Prostate gland (tissue), 2 donors: ENCODE results near the gene CENPL. TPM values are rescaled to one million over a fixed set of nuclear protein-coding genes. Genes with fewer than 3 reads are reported as not detected.
"Not testable (repeated sequence)": the region's sequence is repeated elsewhere in the genome, so short reads cannot be mapped to it uniquely, and the experiment has no call there.

Source experiments
- DNase-seq: peaks from one replicate; pipeline ENCODE4 v3.0.0-alpha.2; 2019; ENCODE audit warnings: low spot score
- H3K27ac ChIP-seq, 2 donors: fragments of 200-600 bp; sonication (generic); 2 replicates each; pipeline ENCODE4 v1.5.1; 2017 to 2019
- H3K27me3 ChIP-seq: fragments of 200-600 bp; sonication (generic); replicated peaks from 2 replicates; pipeline ENCODE4 v1.5.1; 2019; ENCODE audit not compliant: insufficient read depth
- H3K36me3 ChIP-seq, 2 donors: fragments of 200-600 bp; sonication (generic); 1 replicate in 1 of 2; 2 replicates in 1 of 2; pipeline versions ENCODE4 v1.5.1 to v1.8.1; 2017 to 2019
- H3K4me1 ChIP-seq: fragments of 200-600 bp; sonication (generic); replicated peaks from 2 replicates; pipeline ENCODE4 v1.5.1; 2019
- H3K4me3 ChIP-seq, 2 donors: fragments of 200-600 bp; sonication (generic); 2 replicates each; pipeline ENCODE4 v1.5.1; 2017 to 2019
- H3K9me3 ChIP-seq: fragments of 200-600 bp; sonication (generic); 2 replicates; pipeline ENCODE4 v1.5.1; 2017
- POLR2A ChIP-seq: fragments of 450-650 bp; IDR thresholded peaks from one replicate; pipeline ENCODE4 v1.6.1; 2016; ENCODE audit warnings: antibody characterized with exemption, mild to moderate bottlenecking
- POLR2AphosphoS5 ChIP-seq: sonication (generic); formaldehyde crosslinking; IDR thresholded peaks from one replicate; pipeline ENCODE4 v1.6.1; 2017; ENCODE audit warnings: antibody characterized with exemption
- WGBS: methylation state at CpG from one replicate; pipeline ENCODE4 v1.1.5; 2018; 5-methylcytosine and 5-hydroxymethylcytosine counted together
- intact Hi-C: fragments of 100-400 bp; cut with DNase I; formaldehyde crosslinking; loops from one replicate; pipeline ENCODE4 v1.14.2; 2022
- total RNA-seq, 2 donors: library from RNA; depleted of rRNA; stranded (reverse); fragments of >200 nt; gene quantifications; one replicate each; pipeline ENCODE4 v1.1.0, GENCODE V29; 2016
- TF ChIP-seq, protein P1 (sequence below), 4 experiments: fragments of 200-600 bp in 2 of 4; fragments of 450-650 bp in 2 of 4; sonication (generic) in 2 of 4; IDR thresholded peaks; 1 replicate in 3 of 4; 2 replicates in 1 of 4; pipeline ENCODE4 v1.5.1; 2016 to 2019; ENCODE audit warnings: antibody characterized with exemption in 4 of 4, mild to moderate bottlenecking in 2 of 4, moderate library complexity in 2 of 4

The CENPL gene
- total RNA-seq, 2 donors from 2014 or later = 5.7 to 9.4 TPM

DNA sequence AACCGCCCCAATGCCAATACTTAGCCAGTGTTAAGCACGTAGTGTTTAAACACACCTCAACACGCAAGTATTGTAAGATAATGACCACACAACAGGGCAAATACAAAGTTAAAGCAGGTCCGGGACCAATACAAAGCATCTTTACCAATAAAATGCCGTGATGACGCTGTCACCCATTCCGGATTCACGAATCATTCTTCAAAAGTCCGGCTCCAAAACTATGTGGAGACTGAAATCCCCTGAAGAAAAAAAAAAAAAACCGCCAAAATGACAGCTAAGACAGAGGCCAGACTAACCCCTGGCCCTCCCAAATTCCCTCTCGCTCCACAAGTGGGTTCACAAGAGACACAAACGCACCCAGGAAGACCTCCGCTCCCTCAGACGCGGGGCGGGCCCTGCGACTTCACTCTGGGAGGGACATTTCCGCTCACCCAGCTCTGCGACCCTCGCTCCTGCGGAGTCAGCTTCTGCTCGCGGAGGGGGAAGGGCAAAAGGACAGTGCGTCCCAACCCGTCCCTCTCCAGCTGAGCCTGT is 835 bp downstream of the CENPL start:
- no peaks in the 10 kb centered on the region for H3K36me3 ChIP-seq
- under 1% methylated on average over 25 of the region's 25 CpGs for WGBS
- no peaks in the 10 kb centered on the region for H3K27me3 ChIP-seq
- no peaks in the 10 kb centered on the region for H3K4me1 ChIP-seq
- H3K4me3 ChIP-seq = peak overlapping the region; percentile 55 to 62
- peak overlapping the region; percentile 87 to 91 for H3K27ac ChIP-seq
- H3K9me3 ChIP-seq = no peaks in the 10 kb centered on the region
- no peak for DNase-seq
- intact Hi-C loops = loop anchor here (2.0 to 10.0 kb wide), 3 partner anchors 347 to 1079 kb away; partner anchors contain the start of gene PRDX6
- TF ChIP-seq POLR2AphosphoS5 = no peak
- TF ChIP-seq, protein P1, sequence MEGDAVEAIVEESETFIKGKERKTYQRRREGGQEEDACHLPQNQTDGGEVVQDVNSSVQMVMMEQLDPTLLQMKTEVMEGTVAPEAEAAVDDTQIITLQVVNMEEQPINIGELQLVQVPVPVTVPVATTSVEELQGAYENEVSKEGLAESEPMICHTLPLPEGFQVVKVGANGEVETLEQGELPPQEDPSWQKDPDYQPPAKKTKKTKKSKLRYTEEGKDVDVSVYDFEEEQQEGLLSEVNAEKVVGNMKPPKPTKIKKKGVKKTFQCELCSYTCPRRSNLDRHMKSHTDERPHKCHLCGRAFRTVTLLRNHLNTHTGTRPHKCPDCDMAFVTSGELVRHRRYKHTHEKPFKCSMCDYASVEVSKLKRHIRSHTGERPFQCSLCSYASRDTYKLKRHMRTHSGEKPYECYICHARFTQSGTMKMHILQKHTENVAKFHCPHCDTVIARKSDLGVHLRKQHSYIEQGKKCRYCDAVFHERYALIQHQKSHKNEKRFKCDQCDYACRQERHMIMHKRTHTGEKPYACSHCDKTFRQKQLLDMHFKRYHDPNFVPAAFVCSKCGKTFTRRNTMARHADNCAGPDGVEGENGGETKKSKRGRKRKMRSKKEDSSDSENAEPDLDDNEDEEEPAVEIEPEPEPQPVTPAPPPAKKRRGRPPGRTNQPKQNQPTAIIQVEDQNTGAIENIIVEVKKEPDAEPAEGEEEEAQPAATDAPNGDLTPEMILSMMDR (IDR thresholded peaks at IDR 0.05) = no peak
- TF ChIP-seq POLR2A = no peak

GRCh38 chr1:173821680-173822079 is 3.0 kb downstream of the CENPL start:
- 96% methylated on average over 4 of the region's 4 CpGs for WGBS
- intact Hi-C loops = loop anchor here (10.0 kb wide), 1 partner anchor 1077 kb away; no protein-coding TSS in a partner anchor
- no peak overlapping the region for H3K27ac ChIP-seq
- no peak overlapping the region for H3K4me3 ChIP-seq
- no peaks in the 10 kb centered on the region for H3K9me3 ChIP-seq
- H3K36me3 ChIP-seq = no peaks in the 10 kb centered on the region
- H3K4me1 ChIP-seq = no peaks in the 10 kb centered on the region
- TF ChIP-seq, protein P1 (IDR thresholded peaks at IDR 0.05) = no peak
- TF ChIP-seq POLR2A = no peak
- DNase-seq = no peak
- no peaks in the 10 kb centered on the region for H3K27me3 ChIP-seq

DNA sequence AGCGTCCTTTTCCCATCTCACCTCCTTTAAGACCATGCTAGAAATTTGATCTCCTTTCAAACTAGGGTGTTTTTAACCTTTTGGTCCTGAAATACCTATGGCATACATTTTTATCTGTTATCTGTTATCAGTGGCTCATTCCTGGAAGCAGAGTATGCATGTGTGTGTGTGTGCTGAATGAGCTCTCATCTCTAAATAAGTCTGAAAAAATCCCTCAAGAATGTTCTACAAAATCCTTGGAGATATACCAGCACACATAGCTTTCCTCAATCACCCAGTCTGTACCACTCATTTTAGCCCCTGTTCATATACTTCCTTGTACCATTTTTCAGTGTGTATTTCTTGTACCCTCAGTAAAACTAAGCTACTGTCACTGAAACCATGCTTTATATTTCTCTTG is 6.2 kb downstream of the CENPL start:
- H3K27me3 ChIP-seq = no peaks in the 10 kb centered on the region
- 92% methylated on average over 1 of the region's 1 CpG for whole genome bisulfite sequencing
- no peak overlapping the region for H3K27ac ChIP-seq
- H3K9me3 ChIP-seq = no peaks in the 10 kb centered on the region
- no peaks in the 10 kb centered on the region for H3K4me1 ChIP-seq
- no peak for TF ChIP-seq POLR2A
- TF ChIP-seq, protein P1 (IDR thresholded peaks at IDR 0.05) = no peak
- TF ChIP-seq POLR2AphosphoS5 = no peak
- H3K36me3 ChIP-seq = no peaks in the 10 kb centered on the region
- intact Hi-C loops = no loop called here
- no peak for DNase-seq
- H3K4me3 ChIP-seq = no peak overlapping the region

- H3K27me3 ChIP-seq, H3K4me1 ChIP-seq, H3K4me3 ChIP-seq, intact Hi-C loops, H3K9me3 ChIP-seq, H3K27ac ChIP-seq, DNase-seq, H3K36me3 ChIP-seq: not testable (repeated sequence)
- 97% methylated on average over 5 of the region's 5 CpGs for WGBS
Measured at GRCh38 chr1:173813654-173814053, 11.0 kb downstream of the CENPL start.

DNA sequence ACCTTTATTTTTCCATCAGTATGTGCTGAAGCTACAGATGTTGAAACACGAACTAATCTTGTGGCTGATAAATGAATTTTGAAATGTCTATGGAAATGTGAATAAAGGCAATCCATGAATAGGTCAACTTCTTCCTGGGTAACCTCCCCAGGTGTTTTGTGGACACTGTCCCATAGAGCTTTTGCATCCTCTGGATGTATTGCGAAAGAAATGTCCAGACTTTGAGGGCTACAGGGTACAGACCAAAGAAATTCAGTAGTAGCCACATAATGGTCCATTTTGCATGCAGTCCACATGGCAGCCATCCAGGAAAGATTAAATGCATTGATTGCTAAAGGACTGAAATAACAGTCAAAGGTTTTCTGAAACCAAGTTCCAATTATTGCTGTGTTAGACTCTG is 21.7 kb downstream of the CENPL start:
- no peaks in the 10 kb centered on the region for H3K27me3 ChIP-seq
- H3K4me3 ChIP-seq = no peak overlapping the region
- 93% methylated on average over 2 of the region's 2 CpGs for WGBS
- H3K36me3 ChIP-seq = no peaks in the 10 kb centered on the region
- intact Hi-C loops = no loop called here
- DNase-seq = no peak
- H3K4me1 ChIP-seq = no peaks in the 10 kb centered on the region
- H3K27ac ChIP-seq = no peak overlapping the region
- H3K9me3 ChIP-seq = no peaks in the 10 kb centered on the region
- TF ChIP-seq, protein P1 (IDR thresholded peaks at IDR 0.05) = no peak
- TF ChIP-seq POLR2A (no peak), POLR2AphosphoS5 (no peak)

- 100% methylated on average over 1 of the region's 1 CpG for WGBS
- H3K4me3 ChIP-seq, H3K27ac ChIP-seq, H3K27me3 ChIP-seq, intact Hi-C loops, H3K9me3 ChIP-seq, H3K36me3 ChIP-seq, DNase-seq, H3K4me1 ChIP-seq: not testable (repeated sequence)
Measured at GRCh38 chr1:173799995-173800394, 24.7 kb downstream of the CENPL start.
